Hematopoietic multipotent progenitor cell treated with erythropoietin and hydrocortisone succinate and interleukin-3 and kit ligand, for 4 days (in vitro differentiated cells): ENCODE results near the gene RIOK3.
"Not testable (repeated sequence)": the region's sequence is repeated elsewhere in the genome, so short reads cannot be mapped to it uniquely, and the experiment has no call there.

Experiments used
- DNase-seq: peaks from one replicate; pipeline ENCODE4 v3.0.0-alpha.2; 2015

The RIOK3 gene

GRCh38 chr18:23451491-23451890 is 1.6 kb upstream of the RIOK3 start:
- no peak for DNase-seq

GRCh38 chr18:23452347-23452727 is 750 bp upstream of the RIOK3 start:
- no peak for DNase-seq

GRCh38 chr18:23453680-23454058 is 582 bp downstream of the RIOK3 start:
- peak; percentile 35 for DNase-seq

- no peak for DNase-seq
Measured at GRCh38 chr18:23456835-23457234, 3.7 kb downstream of the RIOK3 start.

- DNase-seq: no peak
Measured at GRCh38 chr18:23458830-23459529, 5.9 kb downstream of the RIOK3 start.

GRCh38 chr18:23459530-23459921 is 6.4 kb downstream of the RIOK3 start:
- DNase-seq: no peak

- no peak for DNase-seq
Measured at GRCh38 chr18:23460285-23461273, 7.5 kb downstream of the RIOK3 start.

GRCh38 chr18:23462876-23463275 is 9.8 kb downstream of the RIOK3 start:
- peak; percentile 10 for DNase-seq

- no peak for DNase-seq
Measured at GRCh38 chr18:23468753-23469459, 15.8 kb downstream of the RIOK3 start.

- no peak for DNase-seq
Measured at GRCh38 chr18:23470620-23471387, 17.7 kb downstream of the RIOK3 start.

GRCh38 chr18:23471486-23471885 is 18.4 kb downstream of the RIOK3 start:
- DNase-seq: no peak

- peak; percentile 70 for DNase-seq
Measured at GRCh38 chr18:23479829-23480505, 26.9 kb downstream of the RIOK3 start.

GRCh38 chr18:23484561-23485182 is 31.6 kb downstream of the RIOK3 start:
- no peak for DNase-seq

GRCh38 chr18:23485386-23485785 is 32.3 kb downstream of the RIOK3 start:
- DNase-seq: no peak

- peak; percentile 91 for DNase-seq
Measured at GRCh38 chr18:23487738-23488570, 34.9 kb downstream of the RIOK3 start.

- not testable (repeated sequence) for DNase-seq
Measured at GRCh38 chr18:23489586-23489985, 36.5 kb downstream of the RIOK3 start.

- no peak for DNase-seq
Measured at GRCh38 chr18:23493654-23494053, 40.6 kb downstream of the RIOK3 start.

GRCh38 chr18:23494992-23495391 is 41.9 kb downstream of the RIOK3 start:
- DNase-seq: no peak

GRCh38 chr18:23495723-23496440 is 42.8 kb downstream of the RIOK3 start:
- peak; percentile 40 for DNase-seq

- DNase-seq: peak; percentile 52
Measured at GRCh38 chr18:23498117-23498516, 45.0 kb downstream of the RIOK3 start.
